HG03565 (cell line): Measurements from ENCODE around the gene C1QTNF3.
A peak's percentile ranks its signal among the peaks of the same experiment; 100 is the strongest.
"Not testable (repeated sequence)": the region's sequence is repeated elsewhere in the genome, so short reads cannot be mapped to it uniquely, and the experiment has no call there.

Source experiments
- ATAC-seq: cut with Tn5 transposase; IDR thresholded peaks from one replicate; pipeline ENCODE4 v1.9.1; 2021; ENCODE audit warnings: mild to moderate bottlenecking, moderate library complexity; ENCODE audit not compliant: unreplicated experiment

C1QTNF3 gene

DNA sequence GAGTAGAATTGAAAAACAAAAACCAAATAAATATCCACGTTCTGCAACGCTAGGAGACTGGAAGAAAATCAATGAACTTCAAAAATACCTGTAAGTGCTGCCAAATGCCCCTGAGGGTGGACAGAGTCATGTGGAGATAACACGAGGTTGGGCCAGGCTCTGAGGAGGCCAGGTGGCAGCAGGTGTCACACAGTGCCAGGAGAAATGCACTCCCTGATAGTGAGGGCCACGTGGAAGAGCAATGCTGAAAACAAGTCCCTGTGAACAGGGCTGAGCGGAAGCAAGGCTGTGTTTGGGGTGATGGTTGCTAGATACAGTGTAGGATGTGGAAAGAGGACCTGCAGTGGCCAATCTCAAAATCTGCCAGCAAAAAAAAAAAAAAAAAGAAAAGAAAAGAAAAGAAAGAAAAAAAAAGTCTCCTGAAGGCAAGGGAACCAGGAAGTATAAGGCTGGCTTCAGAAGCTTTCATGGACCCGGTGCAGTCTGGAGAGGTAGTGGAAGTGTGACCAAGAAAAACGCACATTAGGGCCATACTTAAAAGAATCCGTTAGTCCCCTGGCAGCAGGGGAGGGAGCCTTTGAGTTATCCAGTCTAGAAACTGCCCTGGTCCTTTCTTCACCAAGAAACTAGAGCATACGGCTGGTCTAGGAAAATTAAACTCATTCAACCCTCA, 16.8 kb downstream of the C1QTNF3 start:
- ATAC-seq: no peak

DNA sequence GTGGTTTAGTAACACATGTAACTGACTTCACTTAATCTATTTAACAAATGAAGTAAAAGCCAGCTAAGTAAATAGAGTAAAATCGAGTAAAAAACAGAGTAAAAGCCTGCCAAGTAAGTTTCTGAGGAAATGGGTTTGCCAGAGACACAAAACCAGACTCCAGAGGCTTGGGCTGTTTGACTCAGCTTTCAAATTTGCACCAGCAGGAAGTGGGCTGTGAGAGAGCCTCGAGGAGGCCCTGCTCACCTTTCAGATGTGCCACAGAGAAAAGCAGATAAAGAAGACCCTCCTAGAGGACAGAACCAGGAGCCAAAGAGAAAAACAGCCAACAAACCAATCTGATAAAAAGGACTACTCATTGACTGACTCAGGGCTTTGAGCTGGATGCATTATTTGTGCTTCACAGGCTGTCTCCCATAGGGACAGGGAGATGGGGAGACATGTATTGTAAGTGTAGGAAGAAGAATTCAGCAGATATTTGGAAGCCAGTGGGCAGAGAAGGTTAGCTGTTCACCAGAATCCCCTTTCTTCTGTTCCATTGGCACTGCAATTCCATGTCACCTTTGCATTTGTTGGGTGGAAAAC, 20.8 kb downstream of the C1QTNF3 start:
- ATAC-seq: peak; percentile 84

DNA sequence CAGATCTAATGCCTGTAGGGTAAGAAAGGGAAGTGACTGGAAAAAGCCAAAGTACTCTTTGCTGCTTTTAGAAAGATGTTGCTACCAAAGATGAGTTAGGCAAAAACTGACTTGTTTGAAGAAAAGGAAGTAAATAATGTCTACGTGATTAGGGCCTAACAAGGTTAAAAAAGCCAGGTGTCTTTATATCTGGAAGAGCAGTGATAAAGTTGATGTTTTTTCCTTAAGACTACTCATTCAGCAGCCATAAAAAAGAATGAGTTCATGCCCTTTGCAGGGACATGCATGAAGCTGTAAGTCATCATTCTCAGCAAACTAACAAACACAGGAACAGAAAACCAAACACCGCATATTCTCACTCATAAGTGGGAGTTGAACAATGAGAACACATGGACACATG, 21.7 kb downstream of the C1QTNF3 start:
- ATAC-seq: no peak

DNA sequence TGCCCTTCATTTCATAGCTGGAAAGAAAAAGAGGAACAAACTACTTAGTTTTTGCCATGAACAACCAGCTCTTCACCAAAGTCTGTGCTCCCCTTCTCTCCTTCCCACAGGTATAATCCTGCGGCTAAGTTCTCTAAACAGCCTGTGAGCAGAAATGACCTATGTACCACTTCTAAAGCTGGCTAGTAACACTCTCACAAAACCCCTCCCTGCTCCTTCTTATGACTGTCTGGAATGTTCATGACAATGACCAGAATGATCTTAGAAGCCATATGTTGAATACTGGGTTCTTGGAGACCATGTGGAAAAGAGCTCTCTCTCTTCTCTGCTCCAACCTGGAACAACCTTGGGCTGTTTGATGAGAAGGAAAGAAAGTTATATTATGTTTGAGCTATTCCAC, 22.3 kb downstream of the C1QTNF3 start:
- no peak for ATAC-seq

DNA sequence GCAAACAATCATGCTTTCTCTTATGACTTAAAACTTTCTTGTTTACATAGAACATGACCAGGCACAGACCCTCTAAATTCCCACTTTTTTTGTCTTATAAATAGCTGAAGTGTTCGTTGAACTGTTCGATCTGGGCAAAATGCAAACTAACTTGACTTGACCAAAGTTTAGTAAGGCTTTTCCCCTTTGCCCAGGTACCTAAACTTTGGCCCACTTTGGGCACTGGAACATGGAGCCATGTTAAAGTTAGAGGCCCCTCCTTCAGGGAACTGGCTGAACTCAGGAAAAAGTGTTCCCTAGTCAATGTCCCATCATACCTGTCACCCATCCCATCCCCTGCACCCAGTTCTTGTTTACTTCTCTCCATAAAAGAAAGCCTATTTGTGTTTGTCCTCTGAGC, 25.8 kb downstream of the C1QTNF3 start:
- no peak for ATAC-seq

DNA sequence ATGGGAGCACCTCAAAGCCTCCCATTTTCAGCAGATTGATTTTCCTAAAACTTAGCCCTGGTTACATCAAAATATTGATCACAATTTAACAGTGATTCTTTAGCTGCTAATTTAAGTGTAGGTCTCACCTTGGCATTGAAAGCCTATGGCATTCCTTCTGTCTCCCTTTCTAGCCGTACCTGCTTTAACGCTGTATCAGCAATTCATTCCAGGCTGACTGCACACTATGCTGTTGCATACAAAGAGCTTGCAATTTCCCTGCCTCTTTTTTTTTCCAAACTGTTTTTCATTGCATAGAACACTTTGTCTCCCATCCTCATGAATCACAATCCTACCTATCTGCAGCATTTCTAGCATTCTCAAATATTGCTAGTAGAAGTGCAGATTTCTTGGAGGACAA, 26.3 kb downstream of the C1QTNF3 start:
- no peak for ATAC-seq

DNA sequence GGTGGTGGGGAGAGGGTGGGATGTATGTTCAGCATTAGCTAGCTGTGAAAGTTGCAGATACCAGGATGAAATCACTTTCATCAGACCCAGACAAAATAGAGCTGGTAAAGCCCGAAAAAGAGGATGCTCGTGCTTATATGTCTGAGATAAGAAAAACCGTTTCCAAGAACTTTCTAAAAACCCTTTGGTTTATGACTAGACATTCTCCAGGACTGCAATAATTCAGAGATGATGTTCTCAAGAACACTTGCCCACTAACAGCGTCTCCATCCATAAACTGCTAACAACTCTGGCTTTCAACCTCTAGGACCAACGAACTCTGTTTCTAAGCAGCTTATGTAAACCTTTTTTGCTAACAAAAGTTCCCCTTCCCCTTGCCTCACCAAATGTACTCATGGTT, 26.8 kb downstream of the C1QTNF3 start:
- ATAC-seq: no peak

DNA sequence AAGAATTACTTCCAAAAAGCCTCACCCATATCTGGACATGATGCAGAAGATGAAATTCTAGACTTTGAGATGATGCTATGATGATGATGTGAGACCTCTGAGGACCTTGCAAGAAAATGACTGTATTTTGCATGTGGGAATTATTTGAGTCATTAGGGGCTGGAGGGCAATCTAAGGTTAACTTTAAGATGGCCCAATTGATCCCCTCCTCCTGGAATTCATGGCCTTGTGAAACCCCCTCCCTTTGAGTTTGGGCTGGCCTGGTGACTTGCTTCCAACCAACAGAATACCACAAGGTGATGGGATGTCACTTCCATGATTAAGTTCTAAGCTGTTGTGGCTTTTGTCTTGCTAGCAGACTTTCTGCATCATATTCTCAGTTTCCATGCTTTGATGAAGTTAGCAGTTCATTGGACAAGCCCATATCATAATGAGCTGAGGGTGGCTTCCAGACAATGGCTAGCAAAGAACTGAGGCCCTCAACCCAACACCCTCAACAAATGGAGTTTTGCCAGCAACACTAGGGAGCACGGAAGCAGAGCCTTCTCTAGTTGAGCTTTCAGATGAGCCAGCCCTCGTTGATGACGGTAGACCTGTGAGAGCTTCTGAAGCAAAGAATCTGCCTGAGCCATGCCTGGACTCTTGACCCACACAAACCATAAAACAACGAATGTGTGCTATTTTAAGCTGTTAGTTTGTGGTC, 27.7 kb downstream of the C1QTNF3 start:
- no peak for ATAC-seq

DNA sequence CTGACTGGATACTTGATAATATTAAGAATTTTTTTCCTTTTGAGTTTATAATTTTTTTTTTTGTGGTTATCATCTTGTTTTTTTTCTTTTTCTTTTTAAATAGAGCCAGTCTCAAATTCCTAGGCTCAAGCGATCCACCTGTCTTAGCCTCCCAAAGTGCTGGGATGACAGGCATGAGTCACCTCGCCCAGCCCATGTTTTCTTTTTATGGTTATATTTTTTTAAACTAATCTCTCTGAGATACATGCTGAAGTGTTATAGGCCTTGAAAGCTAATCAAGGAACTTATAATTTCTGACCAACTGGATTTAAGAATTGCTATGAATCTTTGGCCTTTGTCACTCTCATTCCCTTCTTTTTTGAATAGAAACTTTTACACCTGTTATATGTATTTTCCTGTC, 28.4 kb downstream of the C1QTNF3 start:
- ATAC-seq: no peak

DNA sequence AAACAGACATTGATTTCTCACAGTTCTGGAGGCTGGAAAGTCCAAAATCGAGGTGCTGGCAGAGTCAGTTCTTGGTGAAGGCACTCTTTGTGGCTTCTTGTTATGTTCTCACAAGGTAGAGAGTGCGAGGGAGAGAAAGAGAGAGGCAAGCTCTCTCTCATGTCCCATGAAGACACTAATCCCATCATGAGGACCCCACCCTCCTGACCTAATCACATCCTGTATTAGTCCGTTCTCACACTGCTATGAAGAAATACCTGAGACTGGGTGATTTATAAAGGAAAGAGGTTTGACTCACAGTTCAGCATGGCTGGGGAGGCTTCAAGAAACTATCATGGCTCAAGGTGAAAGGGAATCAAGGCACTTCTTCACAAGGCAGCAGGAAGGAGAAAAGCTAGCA, 29.5 kb downstream of the C1QTNF3 start:
- no peak for ATAC-seq

DNA sequence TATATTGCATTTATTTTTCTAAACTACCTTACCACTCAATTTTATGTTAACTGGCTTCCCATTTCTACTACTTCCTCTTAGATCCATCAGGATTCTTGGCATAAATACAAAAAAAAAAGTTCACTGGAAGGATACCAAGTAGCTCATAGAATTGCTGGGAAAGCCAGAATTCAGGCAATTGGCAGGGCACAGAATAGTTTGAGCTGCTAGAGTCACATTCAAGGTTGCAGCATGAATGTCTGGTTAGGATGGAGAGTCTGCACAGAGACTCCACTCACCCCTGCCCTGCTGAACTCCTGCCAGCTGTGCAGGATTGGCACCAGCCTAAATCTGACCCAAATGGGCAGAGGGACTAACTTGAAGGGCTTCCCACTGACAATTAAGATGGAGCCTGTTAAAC, 30.2 kb downstream of the C1QTNF3 start:
- no peak for ATAC-seq

DNA sequence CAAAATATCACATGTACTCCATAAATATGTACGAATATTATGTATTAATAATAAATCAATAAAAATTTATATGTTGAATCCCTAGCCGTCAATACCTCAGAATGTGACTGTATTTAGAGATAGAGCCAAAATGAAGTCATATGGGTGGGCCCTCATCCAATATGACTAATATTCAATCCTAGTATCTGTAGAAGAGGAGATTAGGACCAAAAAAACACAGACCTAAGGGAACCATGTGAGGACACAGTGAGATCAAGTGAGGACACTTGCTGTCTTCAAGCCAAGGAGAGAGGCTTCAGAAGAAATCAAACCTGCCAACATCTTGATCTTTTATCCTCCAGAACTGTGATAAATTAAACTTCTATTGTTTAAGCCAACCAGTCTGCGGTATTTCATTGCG, 31.5 kb downstream of the C1QTNF3 start:
- ATAC-seq: no peak

DNA sequence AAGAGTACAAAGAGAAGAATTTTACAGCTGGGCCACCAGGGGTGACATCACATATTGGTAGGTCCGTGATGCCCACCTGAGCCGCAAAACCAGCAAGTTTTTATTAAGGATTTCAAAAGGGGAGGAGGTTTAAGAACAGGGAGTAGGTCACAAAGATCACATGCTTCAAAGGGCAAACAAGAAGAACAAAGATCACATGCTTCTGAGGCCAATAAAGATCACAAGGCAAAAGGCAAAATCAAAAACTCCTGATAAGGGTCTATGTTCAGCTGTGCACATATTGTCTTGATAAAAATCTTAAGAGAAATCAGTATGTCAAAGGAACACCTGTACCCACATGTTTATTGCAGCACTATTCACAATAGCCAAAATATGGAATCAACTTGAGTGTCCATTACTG, 32.9 kb downstream of the C1QTNF3 start:
- ATAC-seq: not testable (repeated sequence)

DNA sequence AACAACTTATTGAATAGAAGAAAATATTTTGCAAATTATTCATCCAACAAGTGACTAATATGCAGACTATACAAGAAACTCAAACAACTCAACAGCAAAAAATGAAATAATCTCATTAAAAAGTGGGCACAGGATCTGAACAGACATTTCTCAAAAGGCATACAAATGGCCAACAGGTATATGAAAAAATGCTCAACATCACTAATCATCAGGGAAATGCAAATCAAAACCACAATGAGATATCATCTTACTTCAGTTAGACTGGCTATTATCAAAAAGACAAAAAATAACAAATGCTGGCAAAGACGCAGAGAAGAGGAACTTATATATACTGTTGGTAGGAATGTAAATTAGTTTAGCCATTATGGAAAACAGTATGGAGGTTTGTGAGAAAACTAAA, 33.4 kb downstream of the C1QTNF3 start:
- no peak for ATAC-seq

DNA sequence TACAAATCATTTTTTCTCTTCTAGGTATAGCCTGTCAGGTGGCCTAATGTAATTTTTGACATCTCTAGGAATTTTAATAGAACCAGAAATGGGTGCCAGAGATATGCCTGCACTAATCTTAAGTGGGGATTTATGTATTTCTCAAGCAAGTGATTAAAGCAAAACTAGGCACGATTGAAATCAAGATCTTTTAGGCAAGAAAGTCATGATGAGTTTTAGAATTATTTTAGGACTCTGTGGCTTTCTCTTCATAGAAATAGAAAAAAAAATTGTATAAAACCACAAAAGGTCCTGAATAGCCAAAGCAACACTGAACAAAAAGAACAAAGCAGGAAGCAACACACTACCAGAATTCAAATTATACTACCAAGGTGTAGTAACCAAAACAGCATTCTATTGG, 34.2 kb downstream of the C1QTNF3 start:
- ATAC-seq: no peak

DNA sequence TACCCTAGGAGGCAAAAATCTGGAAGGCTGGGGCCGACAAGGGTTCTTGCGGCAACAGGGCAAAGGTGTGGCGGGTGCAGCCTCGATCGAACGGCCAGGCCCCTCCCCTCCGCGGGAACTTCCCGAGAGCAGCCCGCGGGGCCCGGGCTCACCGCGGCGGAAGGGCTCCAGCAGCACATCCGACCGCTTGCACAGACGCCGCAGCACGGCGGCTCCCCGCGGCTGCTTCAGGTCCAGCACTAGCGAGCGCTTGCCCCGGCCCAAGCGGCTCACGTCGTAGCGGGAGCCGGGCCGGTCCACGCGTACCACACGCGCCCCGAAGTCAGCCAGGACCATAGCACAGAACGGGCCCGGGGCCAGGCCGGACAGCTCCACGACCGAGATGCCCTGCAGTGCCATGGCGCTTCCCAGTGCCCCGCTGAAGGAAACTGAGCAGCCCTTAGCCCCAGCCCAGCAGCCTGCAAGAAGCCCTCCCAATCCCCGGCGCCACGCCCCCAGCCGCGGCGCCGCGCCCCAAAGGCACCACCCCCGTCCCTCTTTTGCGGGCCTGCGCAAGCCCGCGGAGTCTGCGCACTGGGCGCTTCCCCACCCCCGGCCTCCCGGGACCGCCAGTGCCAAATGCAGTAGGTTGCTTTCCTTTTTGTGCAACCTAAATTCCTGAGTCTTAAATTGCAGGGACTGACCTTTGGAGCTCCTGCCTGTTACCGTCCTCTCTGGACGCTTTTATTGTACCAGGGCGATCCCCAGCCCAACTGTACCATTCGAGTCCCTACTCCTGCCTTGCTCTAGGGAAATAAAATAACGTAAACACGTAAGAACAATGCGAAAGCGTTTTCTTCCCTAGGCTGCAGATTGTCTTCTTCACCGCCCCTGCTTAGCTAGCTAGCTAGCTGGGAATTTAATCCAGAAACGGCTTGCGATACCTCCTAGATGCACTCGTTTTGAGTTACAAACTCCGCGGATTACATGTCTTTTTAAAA, 35.1 kb downstream of the C1QTNF3 start, which contains the start of gene AMACR:
Gene AMACR, minus strand, starts transcription at position 430 of the 980 bp plus-strand sequence. Its CDS starts 31 bp downstream, at position 399.
- ATAC-seq: peak; percentile 84

DNA sequence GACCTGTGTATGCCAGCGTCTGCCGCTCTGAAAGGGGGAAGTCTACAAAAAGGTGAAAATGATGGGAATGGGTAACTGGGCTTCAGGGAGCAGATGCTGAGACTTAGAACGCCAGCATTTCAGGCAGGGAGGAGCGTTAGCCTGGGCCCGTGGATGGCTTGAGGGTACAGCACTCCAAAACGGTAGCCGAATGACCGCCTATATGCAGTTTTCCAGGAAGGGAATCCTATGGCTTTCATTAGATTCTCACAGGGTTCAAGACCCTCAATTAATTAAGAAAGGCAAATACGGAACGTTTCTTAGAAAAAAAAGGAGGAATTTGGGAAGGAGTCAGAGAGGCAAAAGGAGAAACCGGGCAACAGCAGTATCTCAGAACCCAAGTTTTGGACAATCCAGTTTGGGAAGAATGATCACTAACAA, 35.8 kb downstream of the C1QTNF3 start:
- no peak for ATAC-seq

DNA sequence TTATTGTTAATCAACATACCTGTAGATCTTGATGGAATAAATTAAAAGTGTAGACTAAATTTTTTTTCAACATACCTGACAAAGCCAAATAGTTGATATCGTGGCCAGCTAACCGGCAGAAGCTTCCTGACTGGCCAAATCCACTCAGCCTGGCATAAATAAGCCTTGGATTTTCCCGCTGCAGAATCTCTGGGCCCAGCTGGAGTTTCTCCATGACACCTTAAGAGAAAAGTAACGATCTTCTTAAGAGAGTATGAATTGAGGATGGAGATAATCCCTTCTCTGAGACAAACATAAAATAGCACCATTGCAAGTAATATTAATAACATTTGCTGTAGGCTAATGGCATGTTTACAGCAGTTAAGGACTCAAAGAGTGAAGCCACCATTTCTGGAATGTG, 37.3 kb downstream of the C1QTNF3 start:
- ATAC-seq: no peak

DNA sequence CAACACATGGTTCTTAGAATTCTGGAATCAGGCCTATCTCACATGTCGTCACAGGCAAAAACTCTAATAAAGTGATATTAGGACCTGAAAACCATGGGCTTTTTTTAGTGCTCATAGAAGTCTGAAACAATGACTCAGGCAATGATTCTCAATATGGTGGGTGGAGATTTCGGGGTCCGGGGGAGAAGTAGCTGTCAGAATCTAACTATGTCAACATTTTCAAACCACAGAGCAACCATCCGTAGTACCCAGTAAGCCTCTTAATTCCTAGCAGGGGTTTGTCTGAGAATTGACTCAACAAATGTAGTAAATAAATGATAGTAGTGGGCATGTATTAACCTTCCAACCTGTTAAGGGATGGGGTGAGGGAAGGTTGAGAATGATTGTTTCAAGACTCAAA, 37.8 kb downstream of the C1QTNF3 start:
- ATAC-seq: no peak

DNA sequence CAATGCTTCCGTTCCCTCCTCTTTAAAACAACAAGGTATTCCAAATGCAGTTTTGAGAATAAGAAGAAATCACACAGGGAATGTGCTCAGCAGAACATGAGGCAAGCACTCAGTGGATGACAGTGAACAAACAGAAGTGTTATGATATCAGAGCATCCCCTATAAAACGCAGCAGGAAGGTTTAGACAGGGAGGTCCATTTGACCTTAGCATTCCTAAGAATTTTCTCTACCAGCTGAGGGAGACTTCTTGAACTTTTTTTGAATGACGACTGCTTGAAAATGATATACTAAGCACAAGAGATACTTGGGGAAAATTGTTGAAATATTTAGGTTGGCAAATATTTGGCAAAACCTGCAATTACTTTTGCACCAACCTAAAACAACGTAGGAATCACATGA, 39.1 kb downstream of the C1QTNF3 start:
- ATAC-seq: no peak
